Measurements from ENCODE around the gene OR7D4.
"Not testable (repeated sequence)": the region's sequence is repeated elsewhere in the genome, so short reads cannot be mapped to it uniquely, and the experiment has no call there.

Gene OR7D4

GRCh38 chr19:9219489-9219888, at the start of gene OR7D4:
Gene OR7D4 (minus strand): TSS chr19:9219589. CDS start chr19:9214837, 4,752 bp downstream.
- no peaks in the 10 kb centered on the region for H3K27me3 ChIP-seq (ENCODE audit: control insufficient read depth, insufficient read depth, low read length)
- no peak for TF ChIP-seq CTCF (IDR thresholded peaks at IDR 0.05)
- H3K4me3 ChIP-seq (ENCODE audit: low read depth, low read length), result no peak within 1 kb of the TSS
- no peak within 1 kb of the TSS for H3K4me2 ChIP-seq (ENCODE audit: low read length)
- H3K79me2 ChIP-seq, result no peaks in the 10 kb centered on the region
- H3K9me3 ChIP-seq (ENCODE audit: control insufficient read depth, low read length), result no peaks in the 10 kb centered on the region
- H3K9ac ChIP-seq, result no peak within 1 kb of the TSS
- no peaks in the 10 kb centered on the region for H3K4me1 ChIP-seq
- no peaks in the 10 kb centered on the region for H3K36me3 ChIP-seq (ENCODE audit: control insufficient read depth, insufficient read depth, low read length)
- no peak within 1 kb of the TSS for H2AFZ ChIP-seq
- H3K27ac ChIP-seq, result no peak within 1 kb of the TSS

GRCh38 chr19:9251236-9251635, 31.8 kb upstream of the OR7D4 start:
- TF ChIP-seq CTCF (IDR thresholded peaks at IDR 0.05), result no peak
- Histone ChIP-seq H2AFZ (no peak overlapping the region), H3K27me3 (ENCODE audit: control insufficient read depth, insufficient read depth, low read length) (no peaks in the 10 kb centered on the region), H3K9ac (no peak overlapping the region), H3K9me3 (ENCODE audit: control insufficient read depth, low read length) (no peaks in the 10 kb centered on the region), H3K27ac (no peak overlapping the region), H3K4me2 (ENCODE audit: low read length) (no peak overlapping the region), H3K4me1 (no peaks in the 10 kb centered on the region), H3K79me2 (no peaks in the 10 kb centered on the region), H3K4me3 (ENCODE audit: low read depth, low read length) (no peak overlapping the region), H3K36me3 (ENCODE audit: control insufficient read depth, insufficient read depth, low read length) (no peaks in the 10 kb centered on the region)

GRCh38 chr19:9250630-9251029, 31.2 kb upstream of the OR7D4 start, which contains the start of gene OR7E24:
Gene OR7E24 (plus strand): TSS chr19:9250930. CDS start chr19:9251044, 114 bp downstream.
- Histone ChIP-seq H3K4me3 (ENCODE audit: low read depth, low read length) (no peak within 1 kb of the TSS), H3K27me3 (ENCODE audit: control insufficient read depth, insufficient read depth, low read length) (no peaks in the 10 kb centered on the region), H3K36me3 (ENCODE audit: control insufficient read depth, insufficient read depth, low read length) (no peaks in the 10 kb centered on the region), H2AFZ (no peak within 1 kb of the TSS), H3K27ac (no peak within 1 kb of the TSS), H3K9ac (no peak within 1 kb of the TSS), H3K79me2 (no peaks in the 10 kb centered on the region), H3K4me1 (no peaks in the 10 kb centered on the region), H3K4me2 (ENCODE audit: low read length) (no peak within 1 kb of the TSS), H3K9me3 (ENCODE audit: control insufficient read depth, low read length) (no peaks in the 10 kb centered on the region)
- no peak for TF ChIP-seq CTCF (IDR thresholded peaks at IDR 0.05)

GRCh38 chr19:9205501-9206113, 13.8 kb downstream of the OR7D4 start:
- H2AFZ ChIP-seq, result peak overlapping the region; percentile 7
- no peaks in the 10 kb centered on the region for H3K27me3 ChIP-seq (ENCODE audit: control insufficient read depth, insufficient read depth, low read length)
- H3K9ac ChIP-seq, result no peak overlapping the region
- H3K36me3 ChIP-seq (ENCODE audit: control insufficient read depth, insufficient read depth, low read length), result no peaks in the 10 kb centered on the region
- H3K4me1 ChIP-seq, result no peaks in the 10 kb centered on the region
- no peaks in the 10 kb centered on the region for H3K79me2 ChIP-seq
- H3K27ac ChIP-seq, result no peak overlapping the region
- H3K9me3 ChIP-seq (ENCODE audit: control insufficient read depth, low read length), result no peaks in the 10 kb centered on the region
- TF ChIP-seq CTCF (IDR thresholded peaks at IDR 0.05), result peak; percentile 81
- peak overlapping the region; percentile 60 for H3K4me2 ChIP-seq (ENCODE audit: low read length)
- H3K4me3 ChIP-seq (ENCODE audit: low read depth, low read length), result no peak overlapping the region

GRCh38 chr19:9198044-9198443, 21.3 kb downstream of the OR7D4 start:
- not testable (repeated sequence) for H3K27me3 ChIP-seq (ENCODE audit: control insufficient read depth, insufficient read depth, low read length); H3K79me2 ChIP-seq; H3K9ac ChIP-seq

More at GRCh38 chr19:9198044-9198443, 21.3 kb downstream of the OR7D4 start:
- H3K4me3 ChIP-seq (ENCODE audit: low read depth, low read length); H3K36me3 ChIP-seq (ENCODE audit: control insufficient read depth, insufficient read depth, low read length); H2AFZ ChIP-seq; H3K27ac ChIP-seq; H3K4me2 ChIP-seq (ENCODE audit: low read length); H3K4me1 ChIP-seq; H3K9me3 ChIP-seq (ENCODE audit: control insufficient read depth, low read length): not testable (repeated sequence)
